ENCODE data around the gene APOC3. TPM values are rescaled to one million over a fixed set of nuclear protein-coding genes. Genes with fewer than 3 reads are reported as not detected.

Gene APOC3
- total RNA-seq, 1 experiment from 2014 or later, result not detected

DNA sequence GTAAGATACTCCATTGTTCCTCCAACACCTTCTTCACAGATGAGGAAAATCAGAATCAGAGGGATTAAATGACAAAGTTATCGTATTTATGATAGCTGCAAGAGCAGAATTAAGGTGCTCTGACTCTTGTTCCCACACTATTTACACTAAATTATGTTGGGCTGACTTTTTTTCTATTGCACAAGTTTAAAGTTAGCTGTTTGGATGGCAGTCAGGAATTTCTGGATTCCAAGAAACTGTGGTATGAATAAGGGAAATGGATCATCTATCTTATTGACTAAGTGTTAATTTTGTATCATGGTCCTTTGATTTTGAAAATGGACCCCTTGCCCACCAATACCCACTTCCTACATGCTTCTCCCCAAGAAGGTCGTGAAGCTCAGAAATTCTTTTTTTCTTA is 27.6 kb downstream of the APOC3 start:
- POLR2A ChIA-PET (ENCODE audit: unreplicated experiment), result interaction anchor here (0.6 kb wide), 1 partner anchor 315 kb away, joined by 3 read pairs; no protein-coding TSS in a partner anchor
- H3K4me3 ChIP-seq (ENCODE audit: low read length), result no peak overlapping the region
- intact Hi-C loops (cut with micrococcal nuclease), result loop anchor here (10.0 kb wide), 1 partner anchor 377 kb away; the partner anchor contains the start of genes PCSK7 and RNF214
- no peak for TF ChIP-seq EZH2phosphoT487 (IDR thresholded peaks at IDR 0.05; ENCODE audit: borderline replicate concordance, low read length)
- no peak for TF ChIP-seq EZH2 (IDR thresholded peaks at IDR 0.05; ENCODE audit: low read length, unreplicated experiment)
- TF ChIP-seq, protein P1, sequence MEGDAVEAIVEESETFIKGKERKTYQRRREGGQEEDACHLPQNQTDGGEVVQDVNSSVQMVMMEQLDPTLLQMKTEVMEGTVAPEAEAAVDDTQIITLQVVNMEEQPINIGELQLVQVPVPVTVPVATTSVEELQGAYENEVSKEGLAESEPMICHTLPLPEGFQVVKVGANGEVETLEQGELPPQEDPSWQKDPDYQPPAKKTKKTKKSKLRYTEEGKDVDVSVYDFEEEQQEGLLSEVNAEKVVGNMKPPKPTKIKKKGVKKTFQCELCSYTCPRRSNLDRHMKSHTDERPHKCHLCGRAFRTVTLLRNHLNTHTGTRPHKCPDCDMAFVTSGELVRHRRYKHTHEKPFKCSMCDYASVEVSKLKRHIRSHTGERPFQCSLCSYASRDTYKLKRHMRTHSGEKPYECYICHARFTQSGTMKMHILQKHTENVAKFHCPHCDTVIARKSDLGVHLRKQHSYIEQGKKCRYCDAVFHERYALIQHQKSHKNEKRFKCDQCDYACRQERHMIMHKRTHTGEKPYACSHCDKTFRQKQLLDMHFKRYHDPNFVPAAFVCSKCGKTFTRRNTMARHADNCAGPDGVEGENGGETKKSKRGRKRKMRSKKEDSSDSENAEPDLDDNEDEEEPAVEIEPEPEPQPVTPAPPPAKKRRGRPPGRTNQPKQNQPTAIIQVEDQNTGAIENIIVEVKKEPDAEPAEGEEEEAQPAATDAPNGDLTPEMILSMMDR (conservative IDR thresholded peaks at IDR 0.05; ENCODE audit: low read depth, low read length), result no peak
- no peak overlapping the region for H2AFZ ChIP-seq (ENCODE audit: low read length)
- no peak overlapping the region for H3K4me2 ChIP-seq (ENCODE audit: low read length)
- H3K9me3 ChIP-seq (ENCODE audit: low read length), result no peaks in the 10 kb centered on the region
- BruUV-seq (replicated peaks), result no TSS peak
- H3F3A ChIP-seq (ENCODE audit: low read length, unreplicated experiment), result peaks cover 15% of the 10 kb centered on the region
- CTCF ChIA-PET, result no interaction called here
- DNase-seq (no peak), ATAC-seq (no peak)
- no peaks in the 10 kb centered on the region for H3K27me3 ChIP-seq (ENCODE audit: low read length)
- H3K9me2 ChIP-seq (replicated peaks; ENCODE audit: low read length), result no peaks in the 10 kb centered on the region
- H3K79me2 ChIP-seq (ENCODE audit: low read length), result no peaks in the 10 kb centered on the region
- H3K9ac ChIP-seq (ENCODE audit: low read length), result no peak overlapping the region
- peaks cover 37% of the 10 kb centered on the region for H3K4me1 ChIP-seq (ENCODE audit: insufficient read depth, low read length)
- no peak overlapping the region for H3K27ac ChIP-seq (ENCODE audit: low read length)
- H3K36me3 ChIP-seq (ENCODE audit: low read depth, low read length), result peaks cover 22% of the 10 kb centered on the region
- no peaks in the 10 kb centered on the region for H4K20me1 ChIP-seq (ENCODE audit: low read length)

DNA sequence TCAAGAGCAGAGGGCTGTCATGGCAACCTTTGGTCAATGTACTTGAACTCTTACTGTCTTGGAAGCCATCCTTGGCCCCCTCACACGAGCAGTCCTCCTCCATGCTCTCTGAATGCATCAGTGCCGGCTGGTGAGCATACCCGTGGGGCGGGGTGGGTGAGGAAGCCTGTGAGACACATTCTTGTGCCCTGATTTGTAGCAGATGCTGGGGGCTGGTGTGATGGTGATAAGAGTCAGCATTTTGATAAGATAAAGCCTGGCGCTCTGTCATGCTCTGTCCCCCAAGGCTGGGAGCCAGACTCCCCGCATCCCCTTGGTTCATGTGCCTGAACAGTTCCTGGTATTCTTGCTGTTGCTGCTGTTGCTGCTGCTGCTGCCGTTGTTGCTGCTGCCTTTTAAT is 28.2 kb downstream of the APOC3 start:
- CTCF ChIA-PET, result no interaction called here
- no peak overlapping the region for H3K27ac ChIP-seq (ENCODE audit: low read length)

DNA sequence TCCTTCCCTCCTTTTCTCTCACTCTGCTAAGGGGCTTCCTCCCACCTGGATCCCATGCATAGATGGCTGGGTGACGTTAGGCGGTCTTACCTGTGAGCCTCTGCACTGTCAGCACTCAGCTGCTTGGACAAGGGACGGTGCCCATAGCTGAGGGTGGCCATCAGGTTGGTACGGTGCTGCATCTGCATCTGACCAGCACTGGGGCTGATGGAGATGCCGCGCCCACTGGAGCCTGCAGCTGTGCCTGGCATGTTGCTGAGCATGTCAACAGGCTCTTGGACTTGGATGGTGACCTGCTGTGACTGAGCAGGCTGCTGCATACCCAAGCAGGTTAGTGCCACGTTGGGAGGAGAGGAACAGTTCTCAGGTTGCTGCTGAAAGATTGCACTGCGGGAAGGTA is 29.5 kb downstream of the APOC3 start:
- Histone ChIP-seq H3K4me1 (ENCODE audit: insufficient read depth, low read length) (peaks cover 22% of the 10 kb centered on the region), H3K4me2 (ENCODE audit: low read length) (no peak overlapping the region), H3K27ac (ENCODE audit: low read length) (no peak overlapping the region), H3K27me3 (ENCODE audit: low read length) (no peaks in the 10 kb centered on the region), H3K9ac (ENCODE audit: low read length) (no peak overlapping the region), H3K9me2 (replicated peaks; ENCODE audit: low read length) (no peaks in the 10 kb centered on the region), H3F3A (ENCODE audit: low read length, unreplicated experiment) (peaks cover 5% of the 10 kb centered on the region), H3K79me2 (ENCODE audit: low read length) (no peaks in the 10 kb centered on the region), H3K4me3 (ENCODE audit: low read length) (no peak overlapping the region), H3K9me3 (ENCODE audit: low read length) (no peaks in the 10 kb centered on the region), H2AFZ (ENCODE audit: low read length) (no peak overlapping the region), H4K20me1 (ENCODE audit: low read length) (no peaks in the 10 kb centered on the region), H3K36me3 (ENCODE audit: low read depth, low read length) (peaks cover 29% of the 10 kb centered on the region)
- CTCF ChIA-PET, result no interaction called here
- TF ChIP-seq, protein P1 (conservative IDR thresholded peaks at IDR 0.05; ENCODE audit: low read depth, low read length), result no peak
- TF ChIP-seq EZH2phosphoT487 (IDR thresholded peaks at IDR 0.05; ENCODE audit: borderline replicate concordance, low read length) (no peak), EZH2 (IDR thresholded peaks at IDR 0.05; ENCODE audit: low read length, unreplicated experiment) (no peak)
- intact Hi-C loops (cut with micrococcal nuclease), result loop anchor here (10.0 kb wide), 1 partner anchor 376 kb away; the partner anchor contains the start of genes PCSK7 and RNF214
- POLR2A ChIA-PET (ENCODE audit: unreplicated experiment), result no interaction called here
- no peak for ATAC-seq
- no TSS peak for BruUV-seq (replicated peaks)
- DNase-seq, result no peak

More for the DNA sequence above, 28.2 kb downstream of the APOC3 start:
- no peak overlapping the region for H3K4me3 ChIP-seq (ENCODE audit: low read length)
- peaks cover 22% of the 10 kb centered on the region for H3K36me3 ChIP-seq (ENCODE audit: low read depth, low read length)
- H3K4me2 ChIP-seq (ENCODE audit: low read length), result no peak overlapping the region
- peaks cover 12% of the 10 kb centered on the region for H3F3A ChIP-seq (ENCODE audit: low read length, unreplicated experiment)
- no peaks in the 10 kb centered on the region for H3K9me3 ChIP-seq (ENCODE audit: low read length)
- H4K20me1 ChIP-seq (ENCODE audit: low read length), result no peaks in the 10 kb centered on the region
- DNase-seq, result no peak
- TF ChIP-seq, protein P1 (conservative IDR thresholded peaks at IDR 0.05; ENCODE audit: low read depth, low read length), result no peak
- TF ChIP-seq EZH2phosphoT487 (IDR thresholded peaks at IDR 0.05; ENCODE audit: borderline replicate concordance, low read length) (no peak), EZH2 (IDR thresholded peaks at IDR 0.05; ENCODE audit: low read length, unreplicated experiment) (no peak)
- H3K4me1 ChIP-seq (ENCODE audit: insufficient read depth, low read length), result peaks cover 32% of the 10 kb centered on the region
- intact Hi-C loops (cut with micrococcal nuclease), result loop anchor here (10.0 kb wide), 1 partner anchor 377 kb away; the partner anchor contains the start of genes PCSK7 and RNF214
- no peak for ATAC-seq
- no peak overlapping the region for H3K9ac ChIP-seq (ENCODE audit: low read length)
- H3K9me2 ChIP-seq (replicated peaks; ENCODE audit: low read length), result no peaks in the 10 kb centered on the region
- BruUV-seq (replicated peaks), result no TSS peak
- POLR2A ChIA-PET (ENCODE audit: unreplicated experiment), result no interaction called here
- H3K79me2 ChIP-seq (ENCODE audit: low read length), result no peaks in the 10 kb centered on the region
- H2AFZ ChIP-seq (ENCODE audit: low read length), result no peak overlapping the region
- no peaks in the 10 kb centered on the region for H3K27me3 ChIP-seq (ENCODE audit: low read length)
